ENCODE measurements around the gene SPATA12.

DNA sequence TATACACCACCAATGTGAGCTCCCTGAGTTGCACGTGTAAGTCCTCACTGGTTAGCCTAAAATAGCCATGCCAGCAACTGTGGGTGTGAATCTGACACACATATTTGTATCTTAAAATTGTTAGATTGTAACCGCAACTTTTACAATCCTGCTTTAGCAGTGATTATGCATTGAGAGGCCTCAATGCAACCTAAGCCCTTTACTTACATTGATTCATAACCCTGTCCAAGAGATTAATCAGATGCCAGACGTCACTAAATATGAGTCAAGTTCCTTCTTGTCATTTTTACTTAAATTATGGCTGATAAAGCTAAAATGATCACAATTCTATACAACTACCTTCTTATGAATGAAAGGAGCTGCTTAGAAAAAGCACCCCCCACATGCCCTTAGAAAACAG, 57.8 kb downstream of the SPATA12 start:
- TF ChIP-seq CTCF (IDR thresholded peaks at IDR 0.05) (no peak), POLR2AphosphoS5 (IDR thresholded peaks at IDR 0.05; ENCODE audit: low read depth, low read length) (no peak), SIN3A (IDR thresholded peaks at IDR 0.05; ENCODE audit: borderline replicate concordance, insufficient read depth, low read depth, low read length) (no peak)
- TF ChIP-seq, protein P1, sequence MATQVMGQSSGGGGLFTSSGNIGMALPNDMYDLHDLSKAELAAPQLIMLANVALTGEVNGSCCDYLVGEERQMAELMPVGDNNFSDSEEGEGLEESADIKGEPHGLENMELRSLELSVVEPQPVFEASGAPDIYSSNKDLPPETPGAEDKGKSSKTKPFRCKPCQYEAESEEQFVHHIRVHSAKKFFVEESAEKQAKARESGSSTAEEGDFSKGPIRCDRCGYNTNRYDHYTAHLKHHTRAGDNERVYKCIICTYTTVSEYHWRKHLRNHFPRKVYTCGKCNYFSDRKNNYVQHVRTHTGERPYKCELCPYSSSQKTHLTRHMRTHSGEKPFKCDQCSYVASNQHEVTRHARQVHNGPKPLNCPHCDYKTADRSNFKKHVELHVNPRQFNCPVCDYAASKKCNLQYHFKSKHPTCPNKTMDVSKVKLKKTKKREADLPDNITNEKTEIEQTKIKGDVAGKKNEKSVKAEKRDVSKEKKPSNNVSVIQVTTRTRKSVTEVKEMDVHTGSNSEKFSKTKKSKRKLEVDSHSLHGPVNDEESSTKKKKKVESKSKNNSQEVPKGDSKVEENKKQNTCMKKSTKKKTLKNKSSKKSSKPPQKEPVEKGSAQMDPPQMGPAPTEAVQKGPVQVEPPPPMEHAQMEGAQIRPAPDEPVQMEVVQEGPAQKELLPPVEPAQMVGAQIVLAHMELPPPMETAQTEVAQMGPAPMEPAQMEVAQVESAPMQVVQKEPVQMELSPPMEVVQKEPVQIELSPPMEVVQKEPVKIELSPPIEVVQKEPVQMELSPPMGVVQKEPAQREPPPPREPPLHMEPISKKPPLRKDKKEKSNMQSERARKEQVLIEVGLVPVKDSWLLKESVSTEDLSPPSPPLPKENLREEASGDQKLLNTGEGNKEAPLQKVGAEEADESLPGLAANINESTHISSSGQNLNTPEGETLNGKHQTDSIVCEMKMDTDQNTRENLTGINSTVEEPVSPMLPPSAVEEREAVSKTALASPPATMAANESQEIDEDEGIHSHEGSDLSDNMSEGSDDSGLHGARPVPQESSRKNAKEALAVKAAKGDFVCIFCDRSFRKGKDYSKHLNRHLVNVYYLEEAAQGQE (IDR thresholded peaks at IDR 0.05; ENCODE audit: insufficient read depth in 1 of 2, low read depth in 2 of 2, low read length in 1 of 2) = no peak

Data from Panc1 (cell line).